ENCODE measurements around the gene JARID2.

- no peak for TF ChIP-seq POLR2AphosphoS5 (IDR thresholded peaks at IDR 0.05)
- TF ChIP-seq, protein P1, sequence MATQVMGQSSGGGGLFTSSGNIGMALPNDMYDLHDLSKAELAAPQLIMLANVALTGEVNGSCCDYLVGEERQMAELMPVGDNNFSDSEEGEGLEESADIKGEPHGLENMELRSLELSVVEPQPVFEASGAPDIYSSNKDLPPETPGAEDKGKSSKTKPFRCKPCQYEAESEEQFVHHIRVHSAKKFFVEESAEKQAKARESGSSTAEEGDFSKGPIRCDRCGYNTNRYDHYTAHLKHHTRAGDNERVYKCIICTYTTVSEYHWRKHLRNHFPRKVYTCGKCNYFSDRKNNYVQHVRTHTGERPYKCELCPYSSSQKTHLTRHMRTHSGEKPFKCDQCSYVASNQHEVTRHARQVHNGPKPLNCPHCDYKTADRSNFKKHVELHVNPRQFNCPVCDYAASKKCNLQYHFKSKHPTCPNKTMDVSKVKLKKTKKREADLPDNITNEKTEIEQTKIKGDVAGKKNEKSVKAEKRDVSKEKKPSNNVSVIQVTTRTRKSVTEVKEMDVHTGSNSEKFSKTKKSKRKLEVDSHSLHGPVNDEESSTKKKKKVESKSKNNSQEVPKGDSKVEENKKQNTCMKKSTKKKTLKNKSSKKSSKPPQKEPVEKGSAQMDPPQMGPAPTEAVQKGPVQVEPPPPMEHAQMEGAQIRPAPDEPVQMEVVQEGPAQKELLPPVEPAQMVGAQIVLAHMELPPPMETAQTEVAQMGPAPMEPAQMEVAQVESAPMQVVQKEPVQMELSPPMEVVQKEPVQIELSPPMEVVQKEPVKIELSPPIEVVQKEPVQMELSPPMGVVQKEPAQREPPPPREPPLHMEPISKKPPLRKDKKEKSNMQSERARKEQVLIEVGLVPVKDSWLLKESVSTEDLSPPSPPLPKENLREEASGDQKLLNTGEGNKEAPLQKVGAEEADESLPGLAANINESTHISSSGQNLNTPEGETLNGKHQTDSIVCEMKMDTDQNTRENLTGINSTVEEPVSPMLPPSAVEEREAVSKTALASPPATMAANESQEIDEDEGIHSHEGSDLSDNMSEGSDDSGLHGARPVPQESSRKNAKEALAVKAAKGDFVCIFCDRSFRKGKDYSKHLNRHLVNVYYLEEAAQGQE (IDR thresholded peaks at IDR 0.05; ENCODE audit: borderline replicate concordance), result no peak
- TF ChIP-seq, protein P2, sequence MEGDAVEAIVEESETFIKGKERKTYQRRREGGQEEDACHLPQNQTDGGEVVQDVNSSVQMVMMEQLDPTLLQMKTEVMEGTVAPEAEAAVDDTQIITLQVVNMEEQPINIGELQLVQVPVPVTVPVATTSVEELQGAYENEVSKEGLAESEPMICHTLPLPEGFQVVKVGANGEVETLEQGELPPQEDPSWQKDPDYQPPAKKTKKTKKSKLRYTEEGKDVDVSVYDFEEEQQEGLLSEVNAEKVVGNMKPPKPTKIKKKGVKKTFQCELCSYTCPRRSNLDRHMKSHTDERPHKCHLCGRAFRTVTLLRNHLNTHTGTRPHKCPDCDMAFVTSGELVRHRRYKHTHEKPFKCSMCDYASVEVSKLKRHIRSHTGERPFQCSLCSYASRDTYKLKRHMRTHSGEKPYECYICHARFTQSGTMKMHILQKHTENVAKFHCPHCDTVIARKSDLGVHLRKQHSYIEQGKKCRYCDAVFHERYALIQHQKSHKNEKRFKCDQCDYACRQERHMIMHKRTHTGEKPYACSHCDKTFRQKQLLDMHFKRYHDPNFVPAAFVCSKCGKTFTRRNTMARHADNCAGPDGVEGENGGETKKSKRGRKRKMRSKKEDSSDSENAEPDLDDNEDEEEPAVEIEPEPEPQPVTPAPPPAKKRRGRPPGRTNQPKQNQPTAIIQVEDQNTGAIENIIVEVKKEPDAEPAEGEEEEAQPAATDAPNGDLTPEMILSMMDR (IDR thresholded peaks at IDR 0.05; ENCODE audit: poor library complexity, severe bottlenecking), result no peak
- TF ChIP-seq TAF1 (IDR thresholded peaks at IDR 0.05; ENCODE audit: low read depth), result no peak
Observed at GRCh38 chr6:15406452-15406851, 160.6 kb downstream of the JARID2 start.
